HG02870 (cell line): ENCODE results near the gene SPRN.
"Not testable (repeated sequence)": the region's sequence is repeated elsewhere in the genome, so short reads cannot be mapped to it uniquely, and the experiment has no call there.

ENCODE experiments used
- ATAC-seq: cut with Tn5 transposase; IDR thresholded peaks from one replicate; pipeline ENCODE4 v1.9.1; 2021; ENCODE audit warnings: mild to moderate bottlenecking, moderate library complexity; ENCODE audit not compliant: unreplicated experiment

The SPRN gene

GRCh38 chr10:133457100-133457841, 32.8 kb upstream of the SPRN start:
- no peak for ATAC-seq

DNA sequence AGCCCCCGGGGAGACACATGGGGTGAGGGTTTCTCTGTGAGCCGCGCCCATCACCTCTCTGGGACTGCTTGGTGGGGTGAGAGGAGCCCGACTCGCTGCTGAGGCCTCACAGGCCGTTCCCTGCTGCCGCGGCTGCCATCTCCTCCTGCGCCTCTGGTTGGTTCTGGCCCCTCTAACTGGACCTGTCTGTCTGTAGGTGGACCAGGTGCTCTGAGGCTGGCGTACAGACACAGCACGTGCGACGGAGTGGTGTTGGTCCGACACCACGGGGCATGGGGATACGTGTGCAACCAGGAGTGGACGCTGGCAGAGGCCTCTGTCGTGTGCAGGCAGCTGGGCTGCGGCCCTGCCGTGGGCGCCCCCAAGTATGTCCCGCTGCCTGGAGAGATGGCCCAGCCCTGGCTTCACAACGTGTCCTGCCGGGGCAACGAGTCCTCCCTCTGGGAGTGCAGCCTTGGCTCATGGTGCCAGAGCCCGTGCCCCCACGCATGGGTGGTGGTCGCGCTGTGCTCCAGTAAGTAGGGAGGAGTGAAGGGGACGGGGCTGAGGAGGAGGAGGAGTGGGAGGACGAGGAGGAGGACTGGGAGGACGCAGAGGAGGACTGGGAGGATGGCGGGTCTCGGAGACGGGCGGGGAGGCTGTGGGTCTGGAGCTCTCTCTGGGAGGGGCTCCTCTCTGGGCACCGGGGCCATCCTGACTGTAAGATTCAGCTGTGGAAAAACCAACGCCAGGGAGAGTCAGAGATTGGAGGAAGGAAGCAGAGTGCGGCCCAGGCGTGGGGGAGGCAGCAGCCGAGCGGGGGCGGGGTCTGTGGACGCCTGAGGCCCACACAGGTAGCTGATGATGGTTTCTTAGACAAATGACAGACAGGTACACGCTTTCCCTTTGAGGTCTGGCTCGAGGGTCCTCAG, 31.9 kb upstream of the SPRN start:
- ATAC-seq = no peak

DNA sequence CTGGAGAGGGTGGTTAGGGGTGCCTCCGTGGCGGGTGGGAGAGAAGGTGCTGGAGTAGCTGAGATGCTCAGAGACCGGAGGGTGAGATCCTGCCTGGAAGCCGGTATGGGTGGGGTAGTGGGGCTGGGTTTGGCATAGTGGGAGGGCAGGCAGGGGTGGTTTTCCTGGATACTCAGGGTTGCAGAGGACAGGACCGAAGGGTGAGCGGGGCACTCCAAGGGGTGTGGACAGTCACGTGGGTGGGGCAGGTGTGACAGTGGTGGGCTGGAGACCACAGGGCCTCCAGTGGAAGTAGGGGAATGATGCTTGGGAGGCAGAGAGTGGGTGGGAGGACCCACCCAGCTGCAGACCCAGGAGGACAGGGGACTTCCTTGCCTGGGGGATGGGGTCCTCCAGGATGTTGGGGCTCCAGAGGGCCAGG, 31.2 kb upstream of the SPRN start:
- no peak for ATAC-seq

- no peak for ATAC-seq
Observed at GRCh38 chr10:133455196-133455595, 30.8 kb upstream of the SPRN start.

DNA sequence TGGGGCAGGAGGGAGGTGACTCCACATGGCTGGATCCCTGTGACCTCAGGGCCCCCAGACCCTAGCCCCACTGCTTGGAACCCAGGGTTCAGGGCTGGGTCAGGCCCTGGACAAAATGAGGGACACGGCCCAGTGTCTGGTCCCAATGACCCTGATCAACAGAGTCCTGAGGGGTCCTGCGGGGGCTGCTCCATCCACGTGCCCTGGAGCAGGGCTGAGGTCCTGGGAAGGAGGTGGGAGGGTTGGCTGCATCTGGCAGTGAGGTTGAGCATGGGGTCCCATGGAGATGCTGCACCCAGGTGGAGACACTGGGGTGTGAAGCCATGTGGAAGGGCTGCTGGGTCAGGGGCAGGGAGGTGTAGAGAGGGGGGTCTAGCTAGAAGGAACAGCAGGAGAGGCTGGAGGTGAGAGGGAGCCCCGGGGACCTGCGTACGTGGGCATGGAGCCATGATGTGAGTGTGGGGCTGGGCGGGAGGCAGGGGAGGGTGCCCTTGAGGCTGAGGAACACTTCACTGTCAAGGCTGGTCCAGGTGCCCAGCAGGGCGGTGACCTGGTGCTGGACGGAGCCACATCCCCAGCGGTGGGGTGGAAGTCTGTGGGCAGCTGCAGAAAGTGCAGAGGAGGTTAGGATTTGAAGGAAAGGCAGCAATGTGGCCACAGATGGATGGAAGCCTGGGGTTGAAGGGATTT, 29.9 kb upstream of the SPRN start:
- ATAC-seq = no peak

DNA sequence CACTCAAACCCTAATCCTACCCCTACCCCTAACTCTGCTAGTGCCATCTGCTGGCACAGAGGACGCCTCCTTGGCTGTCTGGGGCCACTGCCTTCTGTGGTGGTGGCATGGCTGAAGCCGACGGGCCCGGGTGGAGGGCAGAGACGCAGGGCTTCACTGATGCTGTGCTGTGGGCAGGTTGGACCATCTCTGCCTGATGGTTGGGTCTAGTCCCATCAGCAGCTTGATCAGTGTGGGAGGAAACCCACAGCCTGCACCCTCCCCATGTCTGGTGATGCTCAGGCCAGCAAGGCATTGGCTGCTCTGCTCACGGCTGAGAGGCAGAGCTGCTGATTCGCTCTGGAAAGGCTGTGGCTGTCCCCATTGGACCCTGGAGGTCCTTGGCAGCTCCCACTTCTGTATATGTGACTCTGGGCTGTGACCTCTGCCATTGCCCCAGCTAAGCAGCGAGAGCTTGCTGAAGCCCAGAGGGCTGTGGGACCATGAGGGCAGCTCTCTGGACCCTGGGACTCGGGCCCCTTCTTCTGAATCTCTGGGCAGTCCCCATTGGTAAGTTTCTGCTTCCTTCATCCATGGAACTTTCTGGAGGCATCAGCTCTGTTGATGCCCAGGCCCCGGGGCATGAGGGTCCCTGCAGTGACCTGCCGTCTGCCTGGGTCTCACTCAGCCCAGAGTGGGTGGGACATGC, 29.2 kb upstream of the SPRN start, which contains the start of gene SCART1:
Gene SCART1, plus strand, starts transcription at position 430 of the 688 bp plus-strand sequence. Its CDS starts 53 bp downstream, at position 483.
- no peak for ATAC-seq

DNA sequence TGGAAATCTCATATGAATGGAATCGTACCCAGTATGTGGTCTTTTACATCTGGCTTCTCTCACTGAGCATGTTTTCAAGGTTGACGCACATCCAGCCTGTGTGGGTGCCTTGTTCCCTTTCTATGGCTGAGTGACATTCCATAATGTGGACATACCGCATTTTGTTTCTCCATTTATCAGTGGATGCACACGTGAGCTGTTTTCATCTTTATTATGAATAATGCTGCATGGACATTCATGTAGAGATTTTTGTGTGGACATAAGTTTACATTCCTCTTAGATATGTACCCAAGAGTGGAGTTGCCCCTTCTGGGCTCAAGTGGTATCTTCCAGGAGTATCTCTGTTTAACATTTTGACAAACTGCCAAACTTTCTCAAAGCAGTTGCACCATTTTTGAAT, 28.0 kb upstream of the SPRN start:
- no peak for ATAC-seq

- no peak for ATAC-seq
Observed at GRCh38 chr10:133451346-133451745, 26.9 kb upstream of the SPRN start.

- ATAC-seq = no peak
Observed at GRCh38 chr10:133448120-133448519, 23.7 kb upstream of the SPRN start.

- ATAC-seq = no peak
Observed at GRCh38 chr10:133446979-133447378, 22.6 kb upstream of the SPRN start.

- no peak for ATAC-seq
Observed at GRCh38 chr10:133445751-133446708, 21.6 kb upstream of the SPRN start.

DNA sequence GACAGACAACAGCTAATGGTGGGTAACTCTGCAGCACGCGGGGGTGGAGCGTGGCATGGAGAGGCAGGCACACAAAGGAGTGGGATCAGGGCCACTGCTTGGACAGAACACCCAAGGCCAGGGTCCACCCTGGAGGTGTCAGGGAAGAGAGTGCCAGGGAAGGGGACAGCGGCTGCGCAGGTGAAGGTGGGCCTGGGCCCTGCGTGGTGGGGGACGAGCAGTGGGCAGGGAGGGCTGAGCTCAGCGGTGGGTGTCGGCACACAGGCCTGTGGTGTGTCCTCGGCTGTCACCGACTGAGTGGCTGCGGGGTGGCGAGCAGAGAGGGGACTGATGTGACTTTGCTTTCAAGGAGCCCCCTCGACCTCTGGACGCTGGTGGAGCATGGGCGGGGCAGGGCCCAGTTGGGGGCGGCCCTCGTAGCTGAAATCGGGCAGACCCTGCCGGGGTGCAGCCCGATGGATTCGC, 20.9 kb upstream of the SPRN start:
- ATAC-seq = no peak

DNA sequence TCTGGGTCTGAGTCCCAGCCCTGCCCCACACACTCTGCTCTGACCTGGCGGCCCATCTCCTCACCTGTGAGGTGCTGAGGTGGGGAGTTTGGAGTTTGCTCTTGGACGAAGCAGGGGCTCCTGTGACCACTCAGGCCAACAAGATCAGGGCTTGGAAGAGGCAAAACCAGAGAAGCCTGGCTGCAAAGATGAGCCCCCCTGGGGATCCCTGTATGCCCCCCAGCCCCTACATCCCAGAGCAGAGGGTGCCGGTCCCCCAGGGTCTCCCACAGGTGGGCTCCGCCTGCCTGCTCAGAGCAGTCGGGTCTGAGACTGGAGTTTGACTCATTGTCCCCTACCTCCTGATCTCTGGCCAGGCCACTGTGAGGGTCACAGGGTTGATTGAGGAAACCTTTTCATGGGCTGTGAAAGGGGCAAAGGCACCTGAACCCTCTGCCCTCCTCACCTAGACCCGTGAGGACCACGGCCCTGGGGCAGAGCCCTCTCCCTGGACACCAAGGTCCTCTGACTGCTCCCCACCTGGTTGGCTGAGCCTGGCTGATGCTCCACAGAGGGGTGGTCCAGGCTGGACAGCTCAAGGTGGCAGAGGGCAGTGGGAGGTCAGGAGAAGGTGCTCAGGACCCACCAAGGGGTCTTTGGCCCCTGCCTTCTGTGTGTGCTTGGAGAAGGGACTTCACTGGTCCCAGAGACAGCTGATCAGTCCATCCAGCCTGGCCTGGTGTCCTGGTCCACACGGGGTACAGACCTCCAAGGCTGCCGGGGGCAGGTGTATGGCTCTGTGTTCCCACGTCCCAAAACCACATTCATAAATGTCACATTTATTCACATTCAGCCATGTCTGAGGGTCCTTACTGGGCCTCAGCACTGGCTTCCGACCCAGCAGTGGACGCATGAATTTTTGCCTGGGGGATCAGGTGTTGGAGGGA, 20.2 kb upstream of the SPRN start:
- no peak for ATAC-seq

- no peak for ATAC-seq
Observed at GRCh38 chr10:133442967-133443924, 18.8 kb upstream of the SPRN start.

- no peak for ATAC-seq
Observed at GRCh38 chr10:133442191-133442966, 18.0 kb upstream of the SPRN start.

DNA sequence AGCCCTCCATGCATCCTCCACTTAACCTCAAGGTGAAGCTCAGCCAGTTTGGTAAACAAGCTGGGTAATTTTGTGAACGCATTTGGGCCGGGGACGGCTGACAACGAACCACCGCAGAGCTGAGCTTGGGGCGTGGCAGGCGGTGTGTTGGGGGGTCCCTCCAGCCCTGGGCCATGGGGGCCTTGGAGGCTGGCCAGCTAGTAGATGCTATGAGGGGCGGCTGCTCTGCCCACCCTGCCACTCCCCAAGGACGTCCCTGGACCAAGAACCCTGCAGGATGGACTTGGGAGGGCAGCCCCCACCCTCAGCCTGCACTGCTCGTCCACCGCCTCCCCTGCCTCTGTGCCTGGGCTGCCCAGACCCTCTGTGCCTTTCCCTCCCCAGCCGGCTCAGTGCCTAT, 17.4 kb upstream of the SPRN start:
- ATAC-seq = no peak

GRCh38 chr10:133441356-133441755, 16.9 kb upstream of the SPRN start:
- not testable (repeated sequence) for ATAC-seq
